CD4-positive, CD25-positive, alpha-beta regulatory T cell (primary cell): ENCODE results near the gene RHOBTB3. TPM values are rescaled to one million over a fixed set of nuclear protein-coding genes. Genes with fewer than 3 reads are reported as not detected.

Experiments used
- ATAC-seq, 2 donors: fragments of 150-1000 bp; cut with Tn5 transposase; one replicate each; pipeline ENCODE4 v1.10.0; 2021; ENCODE audit warnings: low read depth in 2 of 2, moderate number of reproducible peaks in 2 of 2, moderate library complexity in 1 of 2
- DNase-seq, 3 donors: peaks; one replicate each; pipeline versions ENCODE4 v3.0.0 to v3.0.0-alpha.2; 2012 to 2022; ENCODE audit warnings: mixed read lengths in 1 of 3
- H3K27ac ChIP-seq: one replicate; pipeline ENCODE4 v1.7.0; 2013; ENCODE audit warnings: mild to moderate bottlenecking, low read length; ENCODE audit not compliant: insufficient read depth, poor library complexity, severe bottlenecking
- H3K27me3 ChIP-seq: one replicate; pipeline ENCODE4 v1.7.0; 2013; ENCODE audit warnings: low read length; ENCODE audit not compliant: control insufficient read depth, insufficient read depth
- H3K36me3 ChIP-seq: one replicate; pipeline ENCODE4 v1.7.0; 2013; ENCODE audit warnings: mild to moderate bottlenecking, low read length, moderate library complexity; ENCODE audit not compliant: control insufficient read depth, insufficient read depth
- H3K4me1 ChIP-seq: 2 replicates; pipeline ENCODE4 v1.7.0; 2013; ENCODE audit warnings: mild to moderate bottlenecking, low read length; ENCODE audit not compliant: insufficient read depth, control insufficient read depth, poor library complexity, severe bottlenecking
- H3K4me3 ChIP-seq: one replicate; pipeline ENCODE4 v1.7.0; 2013; ENCODE audit warnings: low read depth, mild to moderate bottlenecking, low read length, moderate library complexity
- H3K9me3 ChIP-seq, 2 experiments: 1 replicate in 1 of 2; 2 replicates in 1 of 2; pipeline ENCODE4 v1.7.0; 2013; ENCODE audit warnings: low read length in 2 of 2, mild to moderate bottlenecking in 1 of 2, moderate library complexity in 1 of 2; ENCODE audit not compliant: control insufficient read depth in 2 of 2
- H3K27ac Mint-ChIP-seq, 3 donors: one replicate each; pipeline ENCODE4 v1.8.0; 2020 to 2022; ENCODE audit warnings: mild to moderate bottlenecking in 3 of 3, mixed read lengths in 3 of 3, moderate library complexity in 2 of 3
- H3K27me3 Mint-ChIP-seq: one replicate; pipeline ENCODE4 v1.8.0; 2022; ENCODE audit warnings: mild to moderate bottlenecking, mixed read lengths
- H3K36me3 Mint-ChIP-seq: one replicate; pipeline ENCODE4 v1.8.0; 2020; ENCODE audit warnings: mixed read lengths
- H3K4me1 Mint-ChIP-seq, 4 donors: one replicate each; pipeline ENCODE4 v1.8.0; 2020 to 2022; ENCODE audit warnings: mixed read lengths in 4 of 4, mild to moderate bottlenecking in 1 of 4
- H3K4me3 Mint-ChIP-seq, 4 donors: one replicate each; pipeline ENCODE4 v1.8.0; 2020 to 2022; ENCODE audit warnings: mild to moderate bottlenecking in 4 of 4, mixed read lengths in 4 of 4, moderate library complexity in 3 of 4
- H3K9me3 Mint-ChIP-seq, 7 donors: one replicate each; pipeline ENCODE4 v1.8.0; 2020 to 2022; ENCODE audit warnings: mixed read lengths in 7 of 7, mild to moderate bottlenecking in 3 of 7, moderate library complexity in 2 of 7
- polyA plus RNA-seq, 4 donors: library from polyadenylated mRNA; unstranded; fragments of 300-500 nt; fragmentation: Illumina TruSeq; gene quantifications; one replicate each; pipeline ENCODE4 v1.2.3, GENCODE V29; 2021
- total RNA-seq: library from RNA; stranded (reverse); gene quantifications from one replicate; pipeline ENCODE4 v1.2.3, GENCODE V29; 2022

Gene RHOBTB3
- total and polyA plus RNA-seq, 5 donors from 2014 or later = 1.4 to 2.8 (median 2.6) TPM

GRCh38 chr5:95770830-95771708, 39.9 kb downstream of the RHOBTB3 start:
- no peaks in the 10 kb centered on the region for H3K36me3 ChIP-seq
- Mint-ChIP-seq H3K9me3 (peaks cover 0 to 1% (median 0%) of the 10 kb centered on the region in 7 donors), H3K36me3 (no peaks in the 10 kb centered on the region), H3K4me1 (no peaks in the 10 kb centered on the region), H3K4me3 (no peak overlapping the region), H3K27ac (no peak overlapping the region), H3K27me3 (peaks cover 26% of the 10 kb centered on the region)
- no peak overlapping the region for H3K4me3 ChIP-seq
- no peaks in the 10 kb centered on the region for H3K4me1 ChIP-seq
- peaks cover 3% of the 10 kb centered on the region for H3K27me3 ChIP-seq
- ATAC-seq = no peak
- DNase-seq = no peak
- no peak overlapping the region for H3K27ac ChIP-seq
- H3K9me3 ChIP-seq = no peaks in the 10 kb centered on the region

- Mint-ChIP-seq H3K9me3 (peaks cover 0 to 1% (median 0%) of the 10 kb centered on the region in 7 donors), H3K27me3 (peaks cover 25% of the 10 kb centered on the region), H3K36me3 (no peaks in the 10 kb centered on the region), H3K4me1 (no peaks in the 10 kb centered on the region), H3K27ac (no peak overlapping the region), H3K4me3 (no peak overlapping the region)
- no peak overlapping the region for H3K4me3 ChIP-seq
- H3K4me1 ChIP-seq = no peaks in the 10 kb centered on the region
- H3K27ac ChIP-seq = no peak overlapping the region
- no peaks in the 10 kb centered on the region for H3K9me3 ChIP-seq
- H3K36me3 ChIP-seq = no peaks in the 10 kb centered on the region
- DNase-seq = no peak
- H3K27me3 ChIP-seq = peaks cover 3% of the 10 kb centered on the region
- no peak for ATAC-seq
These were observed 40.8 kb downstream of the RHOBTB3 start for GRCh38 chr5:95771892-95772291.

- no peaks in the 10 kb centered on the region for H3K9me3 ChIP-seq
- no peaks in the 10 kb centered on the region for H3K36me3 ChIP-seq
- peaks cover 3% of the 10 kb centered on the region for H3K27me3 ChIP-seq
- no peaks in the 10 kb centered on the region for H3K4me1 Mint-ChIP-seq
- peaks cover 0 to 1% (median 0%) of the 10 kb centered on the region in 7 donors for H3K9me3 Mint-ChIP-seq
- H3K36me3 Mint-ChIP-seq = no peaks in the 10 kb centered on the region
- DNase-seq (no peak), ATAC-seq (no peak)
- peak overlapping the region in 1 of 4 donors; percentile 58 for H3K4me3 Mint-ChIP-seq
- no peak overlapping the region for H3K27ac Mint-ChIP-seq
- no peak overlapping the region for H3K4me3 ChIP-seq
- peaks cover 25% of the 10 kb centered on the region for H3K27me3 Mint-ChIP-seq
- no peaks in the 10 kb centered on the region for H3K4me1 ChIP-seq
- no peak overlapping the region for H3K27ac ChIP-seq
These were observed 42.4 kb downstream of the RHOBTB3 start for GRCh38 chr5:95773335-95774059.

- Mint-ChIP-seq H3K27ac (no peak overlapping the region), H3K4me3 (no peak overlapping the region), H3K36me3 (no peaks in the 10 kb centered on the region), H3K4me1 (peaks cover 0 to 14% (median 6%) of the 10 kb centered on the region in 4 donors), H3K27me3 (no peaks in the 10 kb centered on the region), H3K9me3 (peaks cover 0 to 1% (median 0%) of the 10 kb centered on the region in 7 donors)
- H3K36me3 ChIP-seq = no peaks in the 10 kb centered on the region
- DNase-seq (no peak), ATAC-seq (no peak)
- H3K4me3 ChIP-seq = no peak overlapping the region
- no peaks in the 10 kb centered on the region for H3K9me3 ChIP-seq
- H3K4me1 ChIP-seq = no peaks in the 10 kb centered on the region
- H3K27ac ChIP-seq = no peak overlapping the region
- H3K27me3 ChIP-seq = peaks cover 2% of the 10 kb centered on the region
These were observed 46.3 kb downstream of the RHOBTB3 start for GRCh38 chr5:95777441-95777840.

- no peak overlapping the region for H3K4me3 ChIP-seq
- H3K36me3 ChIP-seq = no peaks in the 10 kb centered on the region
- Mint-ChIP-seq H3K27ac (no peak overlapping the region), H3K9me3 (no peaks in the 10 kb centered on the region), H3K4me1 (peaks cover 0 to 14% (median 6%) of the 10 kb centered on the region in 4 donors), H3K4me3 (no peak overlapping the region), H3K27me3 (no peaks in the 10 kb centered on the region), H3K36me3 (no peaks in the 10 kb centered on the region)
- DNase-seq (no peak), ATAC-seq (no peak)
- H3K27me3 ChIP-seq = no peaks in the 10 kb centered on the region
- H3K4me1 ChIP-seq = no peaks in the 10 kb centered on the region
- H3K9me3 ChIP-seq = no peaks in the 10 kb centered on the region
- H3K27ac ChIP-seq = no peak overlapping the region
These were observed 47.7 kb downstream of the RHOBTB3 start for GRCh38 chr5:95778713-95779436.

GRCh38 chr5:95779611-95780010, 48.5 kb downstream of the RHOBTB3 start:
- H3K36me3 Mint-ChIP-seq = no peaks in the 10 kb centered on the region
- H3K27ac Mint-ChIP-seq = no peak overlapping the region
- Histone ChIP-seq H3K4me1 (no peaks in the 10 kb centered on the region), H3K9me3 (no peaks in the 10 kb centered on the region), H3K4me3 (no peak overlapping the region), H3K27me3 (no peaks in the 10 kb centered on the region), H3K36me3 (no peaks in the 10 kb centered on the region), H3K27ac (no peak overlapping the region)
- no peak overlapping the region for H3K4me3 Mint-ChIP-seq
- ATAC-seq = no peak
- DNase-seq = no peak
- no peaks in the 10 kb centered on the region for H3K27me3 Mint-ChIP-seq
- peaks cover 0 to 14% (median 6%) of the 10 kb centered on the region in 4 donors for H3K4me1 Mint-ChIP-seq
- no peaks in the 10 kb centered on the region for H3K9me3 Mint-ChIP-seq

GRCh38 chr5:95780597-95780996, 49.5 kb downstream of the RHOBTB3 start:
- Histone ChIP-seq H3K4me3 (no peak overlapping the region), H3K36me3 (no peaks in the 10 kb centered on the region), H3K4me1 (no peaks in the 10 kb centered on the region), H3K27me3 (no peaks in the 10 kb centered on the region), H3K27ac (no peak overlapping the region), H3K9me3 (no peaks in the 10 kb centered on the region)
- DNase-seq (no peak), ATAC-seq (no peak)
- Mint-ChIP-seq H3K27me3 (no peaks in the 10 kb centered on the region), H3K9me3 (no peaks in the 10 kb centered on the region), H3K36me3 (no peaks in the 10 kb centered on the region), H3K27ac (no peak overlapping the region), H3K4me1 (peaks cover 0 to 14% (median 6%) of the 10 kb centered on the region in 4 donors), H3K4me3 (no peak overlapping the region)
